SKM-1 (cell line): ENCODE results near the gene PHC1.

ENCODE experiments used
- DNase-seq: peaks from one replicate; lab custom pipeline; 2025; ENCODE audit not compliant: unreplicated experiment; lab: John Stamatoyannopoulos, UW

The PHC1 gene

GRCh38 chr12:8949342-8950220, 35.3 kb downstream of the PHC1 start, which contains the start of gene M6PR:
Gene M6PR, minus strand, starts transcription at chr12:8949645. Its CDS starts 3,241 bp downstream, at chr12:8946404.
- DNase-seq = peak; percentile 87

- peak; percentile 45 for DNase-seq
Measured at GRCh38 chr12:8950221-8950527, 35.9 kb downstream of the PHC1 start.

GRCh38 chr12:8950702-8951478, 36.6 kb downstream of the PHC1 start:
- no peak for DNase-seq

GRCh38 chr12:8951744-8952143, 37.4 kb downstream of the PHC1 start:
- DNase-seq = no peak

GRCh38 chr12:8953773-8954402, 39.6 kb downstream of the PHC1 start:
- no peak for DNase-seq

- DNase-seq = no peak
Measured at GRCh38 chr12:8956073-8956472, 41.8 kb downstream of the PHC1 start.

- DNase-seq = no peak
Measured at GRCh38 chr12:8956772-8957171, 42.5 kb downstream of the PHC1 start.

GRCh38 chr12:8957561-8957960, 43.3 kb downstream of the PHC1 start:
- DNase-seq = no peak

GRCh38 chr12:8958066-8958465, 43.8 kb downstream of the PHC1 start:
- no peak for DNase-seq

GRCh38 chr12:8960176-8960575, 45.9 kb downstream of the PHC1 start:
- no peak for DNase-seq

- no peak for DNase-seq
Measured at GRCh38 chr12:8968761-8969160, 54.5 kb downstream of the PHC1 start.

GRCh38 chr12:8969861-8970411, 55.6 kb downstream of the PHC1 start:
- DNase-seq = no peak

GRCh38 chr12:8970432-8970831, 56.1 kb downstream of the PHC1 start:
- no peak for DNase-seq

- no peak for DNase-seq
Measured at GRCh38 chr12:8980137-8980536, 65.8 kb downstream of the PHC1 start.

- no peak for DNase-seq
Measured at GRCh38 chr12:8985213-8985754, 71.0 kb downstream of the PHC1 start.

GRCh38 chr12:8987163-8987562, 72.9 kb downstream of the PHC1 start:
- no peak for DNase-seq

GRCh38 chr12:8987685-8988084, 73.4 kb downstream of the PHC1 start:
- no peak for DNase-seq

GRCh38 chr12:8989413-8989812, 75.1 kb downstream of the PHC1 start, which contains the start of gene KLRG1:
Gene KLRG1, plus strand, starts transcription at chr12:8989546. Its CDS starts 90 bp downstream, at chr12:8989636.
- no peak for DNase-seq
